DMS114 treated with DMSO at 0.1 percent for 48 hours (cell line): Measurements from ENCODE around the gene GET4.
"Not testable (repeated sequence)": the region's sequence is repeated elsewhere in the genome, so short reads cannot be mapped to it uniquely, and the experiment has no call there.

ENCODE experiments used
- DNase-seq: peaks from one replicate; lab custom pipeline; 2025; ENCODE audit not compliant: unreplicated experiment; lab: John Stamatoyannopoulos, UW

The GET4 gene

GRCh38 chr7:914521-915194 lies 38.3 kb downstream of the GET4 start:
- DNase-seq, result no peak

- no peak for DNase-seq
Observed at GRCh38 chr7:915291-916218, 39.2 kb downstream of the GET4 start.

- DNase-seq, result no peak
Observed at GRCh38 chr7:916291-916941, 40.1 kb downstream of the GET4 start.

GRCh38 chr7:917255-918117 lies 41.1 kb downstream of the GET4 start:
- DNase-seq, result no peak

- DNase-seq, result no peak
Observed at GRCh38 chr7:918118-918425, 41.7 kb downstream of the GET4 start.

GRCh38 chr7:918441-919113 lies 42.2 kb downstream of the GET4 start:
- no peak for DNase-seq

- no peak for DNase-seq
Observed at GRCh38 chr7:919114-919442, 42.7 kb downstream of the GET4 start.

- no peak for DNase-seq
Observed at GRCh38 chr7:919924-920341, 43.6 kb downstream of the GET4 start.

- no peak for DNase-seq
Observed at GRCh38 chr7:920351-921070, 44.2 kb downstream of the GET4 start.

- DNase-seq, result no peak
Observed at GRCh38 chr7:921071-921461, 44.7 kb downstream of the GET4 start.

- DNase-seq, result no peak
Observed at GRCh38 chr7:921581-922333, 45.4 kb downstream of the GET4 start.

GRCh38 chr7:922334-923107 lies 46.2 kb downstream of the GET4 start:
- no peak for DNase-seq

GRCh38 chr7:923108-924041 lies 47.0 kb downstream of the GET4 start:
- no peak for DNase-seq

- not testable (repeated sequence) for DNase-seq
Observed at GRCh38 chr7:924042-924441, 47.7 kb downstream of the GET4 start.

GRCh38 chr7:924541-925231 lies 48.3 kb downstream of the GET4 start:
- DNase-seq, result no peak

- DNase-seq, result no peak
Observed at GRCh38 chr7:925601-926000, 49.2 kb downstream of the GET4 start.
